ENCODE data around the gene MRNIP.

- TF ChIP-seq, protein P1, sequence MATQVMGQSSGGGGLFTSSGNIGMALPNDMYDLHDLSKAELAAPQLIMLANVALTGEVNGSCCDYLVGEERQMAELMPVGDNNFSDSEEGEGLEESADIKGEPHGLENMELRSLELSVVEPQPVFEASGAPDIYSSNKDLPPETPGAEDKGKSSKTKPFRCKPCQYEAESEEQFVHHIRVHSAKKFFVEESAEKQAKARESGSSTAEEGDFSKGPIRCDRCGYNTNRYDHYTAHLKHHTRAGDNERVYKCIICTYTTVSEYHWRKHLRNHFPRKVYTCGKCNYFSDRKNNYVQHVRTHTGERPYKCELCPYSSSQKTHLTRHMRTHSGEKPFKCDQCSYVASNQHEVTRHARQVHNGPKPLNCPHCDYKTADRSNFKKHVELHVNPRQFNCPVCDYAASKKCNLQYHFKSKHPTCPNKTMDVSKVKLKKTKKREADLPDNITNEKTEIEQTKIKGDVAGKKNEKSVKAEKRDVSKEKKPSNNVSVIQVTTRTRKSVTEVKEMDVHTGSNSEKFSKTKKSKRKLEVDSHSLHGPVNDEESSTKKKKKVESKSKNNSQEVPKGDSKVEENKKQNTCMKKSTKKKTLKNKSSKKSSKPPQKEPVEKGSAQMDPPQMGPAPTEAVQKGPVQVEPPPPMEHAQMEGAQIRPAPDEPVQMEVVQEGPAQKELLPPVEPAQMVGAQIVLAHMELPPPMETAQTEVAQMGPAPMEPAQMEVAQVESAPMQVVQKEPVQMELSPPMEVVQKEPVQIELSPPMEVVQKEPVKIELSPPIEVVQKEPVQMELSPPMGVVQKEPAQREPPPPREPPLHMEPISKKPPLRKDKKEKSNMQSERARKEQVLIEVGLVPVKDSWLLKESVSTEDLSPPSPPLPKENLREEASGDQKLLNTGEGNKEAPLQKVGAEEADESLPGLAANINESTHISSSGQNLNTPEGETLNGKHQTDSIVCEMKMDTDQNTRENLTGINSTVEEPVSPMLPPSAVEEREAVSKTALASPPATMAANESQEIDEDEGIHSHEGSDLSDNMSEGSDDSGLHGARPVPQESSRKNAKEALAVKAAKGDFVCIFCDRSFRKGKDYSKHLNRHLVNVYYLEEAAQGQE (IDR thresholded peaks at IDR 0.05; ENCODE audit: insufficient read depth in 1 of 2, low read depth in 2 of 2, low read length in 2 of 2) = no peak
- TF ChIP-seq TAF1 (IDR thresholded peaks at IDR 0.05; ENCODE audit: borderline replicate concordance, insufficient read depth, low read length) = no peak
Observed at GRCh38 chr5:179904463-179905160, 46.0 kb upstream of the MRNIP start.

Data from PFSK-1 (cell line).